H1 (cell line): ENCODE measurements around the gene STARD8.

Source experiments
- CHD2 ChIP-seq: IDR thresholded peaks from 2 replicates; pipeline ENCODE4 v1.6.1; 2012; ENCODE audit warnings: low read length, improper control_type of control experiment
- CREB1 ChIP-seq: IDR thresholded peaks from 2 replicates; pipeline ENCODE4 v1.6.1; 2012; ENCODE audit warnings: inconsistent platforms
- CTCF ChIP-seq, 3 experiments: IDR thresholded peaks; 1 replicate in 2 of 3; 2 replicates in 1 of 3; pipeline versions ENCODE4 v1.5.1 to v1.6.1; 2011; ENCODE audit warnings: low read length in 3 of 3, mild to moderate bottlenecking in 3 of 3, inconsistent platforms in 2 of 3, low read depth in 1 of 3, moderate library complexity in 1 of 3; ENCODE audit not compliant: insufficient read depth in 1 of 3; ENCODE audit errors: control extremely low read depth in 1 of 3
- EZH2 ChIP-seq: fragments of 200-600 bp; sonication (generic); IDR thresholded peaks from 2 replicates; pipeline ENCODE4 v1.7.1; 2012; ENCODE audit warnings: low read depth, mild to moderate bottlenecking, moderate library complexity, low read length, inconsistent platforms; ENCODE audit not compliant: severe bottlenecking
- GABPA ChIP-seq: IDR thresholded peaks from 2 replicates; pipeline ENCODE4 v1.6.1; 2011; ENCODE audit warnings: mild to moderate bottlenecking, low read length, moderate library complexity, borderline replicate concordance; ENCODE audit not compliant: insufficient read depth
- NRF1 ChIP-seq: IDR thresholded peaks from 2 replicates; pipeline ENCODE4 v1.6.1; 2011; ENCODE audit warnings: mild to moderate bottlenecking, low read depth, low read length, improper control_type of control experiment
- POLR2A ChIP-seq, 2 experiments: IDR thresholded peaks; 1 replicate in 1 of 2; 2 replicates in 1 of 2; pipeline ENCODE4 v1.6.1; 2011; ENCODE audit warnings: low read depth in 2 of 2, low read length in 2 of 2, mild to moderate bottlenecking in 2 of 2; ENCODE audit errors: control extremely low read depth in 1 of 2
- POLR2AphosphoS5 ChIP-seq: IDR thresholded peaks from 2 replicates; pipeline ENCODE4 v1.6.1; 2011; ENCODE audit warnings: low read depth, low read length
- RAD21 ChIP-seq, 2 experiments: IDR thresholded peaks in 1 of 2; conservative IDR thresholded peaks in 1 of 2; 2 replicates each; pipeline ENCODE4 v1.6.1; 2011; ENCODE audit warnings: low read depth in 2 of 2, low read length in 2 of 2, improper control_type of control experiment in 1 of 2, inconsistent platforms in 1 of 2, mild to moderate bottlenecking in 1 of 2, moderate library complexity in 1 of 2
- SIN3A ChIP-seq, 2 experiments: IDR thresholded peaks in 1 of 2; conservative IDR thresholded peaks in 1 of 2; 2 replicates each; pipeline ENCODE4 v1.6.1; 2011 to 2012; ENCODE audit warnings: low read length in 2 of 2, improper control_type of control experiment in 1 of 2, low read depth in 1 of 2, mild to moderate bottlenecking in 1 of 2
- USF2 ChIP-seq: IDR thresholded peaks from 2 replicates; pipeline ENCODE4 v1.6.1; 2011; ENCODE audit warnings: low read length, improper control_type of control experiment
- YY1 ChIP-seq: IDR thresholded peaks from 2 replicates; pipeline ENCODE4 v1.6.1; 2011; ENCODE audit warnings: low read depth, mild to moderate bottlenecking, low read length

GRCh38 chrX:68720851-68721250 is 73.4 kb downstream of the STARD8 start:
- TF ChIP-seq RAD21 (IDR thresholded peaks at IDR 0.05 in 1 of 2, conservative IDR thresholded peaks at IDR 0.05 in 1 of 2; ENCODE audit: low read depth in 2 of 2, low read length in 2 of 2) (no peak), USF2 (no peak), CTCF (IDR thresholded peaks at IDR 0.05; ENCODE audit: control extremely low read depth in 1 of 3, insufficient read depth in 1 of 3, low read depth in 1 of 3, low read length in 3 of 3) (no peak), SIN3A (conservative IDR thresholded peaks at IDR 0.05 in 1 of 2, IDR thresholded peaks at IDR 0.05 in 1 of 2; ENCODE audit: low read depth in 1 of 2, low read length in 2 of 2) (no peak), POLR2A (IDR thresholded peaks at IDR 0.05; ENCODE audit: control extremely low read depth in 1 of 2, low read depth in 2 of 2, low read length in 2 of 2) (no peak), GABPA (no peak), EZH2 (no peak), NRF1 (no peak), CHD2 (no peak), POLR2AphosphoS5 (no peak), CREB1 (no peak), YY1 (no peak)
